Epithelial cell of esophagus (primary cell): ENCODE measurements around the gene SNORC.
A peak's percentile ranks its signal among the peaks of the same experiment; 100 is the strongest.

Experiments used
- DNase-seq: peaks from one replicate; pipeline ENCODE4 v3.0.0; 2010; ENCODE audit warnings: low read depth
- H3K4me3 ChIP-seq: 2 replicates; pipeline ENCODE4 v1.5.1; 2011; ENCODE audit warnings: mild to moderate bottlenecking, low read length, control low read depth
- CTCF ChIP-seq: IDR thresholded peaks from 2 replicates; pipeline ENCODE4 v1.5.1; 2011; ENCODE audit warnings: low read depth, mild to moderate bottlenecking, low read length, control low read depth, inconsistent platforms; ENCODE audit not compliant: insufficient read depth; ENCODE audit errors: missing control alignments

Gene SNORC

GRCh38 chr2:232854082-232854481 lies 16.0 kb upstream of the SNORC start:
- peak; percentile 82 for DNase-seq
- no peak overlapping the region for H3K4me3 ChIP-seq
- no peak for TF ChIP-seq CTCF

- DNase-seq, result no peak
- H3K4me3 ChIP-seq, result no peak overlapping the region
- TF ChIP-seq CTCF, result no peak
Observed at GRCh38 chr2:232857158-232857563, 12.9 kb upstream of the SNORC start.

GRCh38 chr2:232859385-232859916 lies 10.6 kb upstream of the SNORC start:
- H3K4me3 ChIP-seq, result no peak overlapping the region
- no peak for TF ChIP-seq CTCF
- no peak for DNase-seq

GRCh38 chr2:232860593-232861241 lies 9.3 kb upstream of the SNORC start:
- no peak for TF ChIP-seq CTCF
- H3K4me3 ChIP-seq, result no peak overlapping the region
- DNase-seq, result peak; percentile 46

- DNase-seq, result no peak
- no peak for TF ChIP-seq CTCF
- H3K4me3 ChIP-seq, result no peak overlapping the region
Observed at GRCh38 chr2:232861353-232861752, 8.7 kb upstream of the SNORC start.

- peak; percentile 50 for DNase-seq
- no peak overlapping the region for H3K4me3 ChIP-seq
- TF ChIP-seq CTCF, result no peak
Observed at GRCh38 chr2:232863996-232864395, 6.1 kb upstream of the SNORC start.

GRCh38 chr2:232865165-232865564 lies 4.9 kb upstream of the SNORC start:
- TF ChIP-seq CTCF, result no peak
- no peak overlapping the region for H3K4me3 ChIP-seq
- DNase-seq, result no peak
